Measurements from ENCODE around the gene MAT2A.

DNA sequence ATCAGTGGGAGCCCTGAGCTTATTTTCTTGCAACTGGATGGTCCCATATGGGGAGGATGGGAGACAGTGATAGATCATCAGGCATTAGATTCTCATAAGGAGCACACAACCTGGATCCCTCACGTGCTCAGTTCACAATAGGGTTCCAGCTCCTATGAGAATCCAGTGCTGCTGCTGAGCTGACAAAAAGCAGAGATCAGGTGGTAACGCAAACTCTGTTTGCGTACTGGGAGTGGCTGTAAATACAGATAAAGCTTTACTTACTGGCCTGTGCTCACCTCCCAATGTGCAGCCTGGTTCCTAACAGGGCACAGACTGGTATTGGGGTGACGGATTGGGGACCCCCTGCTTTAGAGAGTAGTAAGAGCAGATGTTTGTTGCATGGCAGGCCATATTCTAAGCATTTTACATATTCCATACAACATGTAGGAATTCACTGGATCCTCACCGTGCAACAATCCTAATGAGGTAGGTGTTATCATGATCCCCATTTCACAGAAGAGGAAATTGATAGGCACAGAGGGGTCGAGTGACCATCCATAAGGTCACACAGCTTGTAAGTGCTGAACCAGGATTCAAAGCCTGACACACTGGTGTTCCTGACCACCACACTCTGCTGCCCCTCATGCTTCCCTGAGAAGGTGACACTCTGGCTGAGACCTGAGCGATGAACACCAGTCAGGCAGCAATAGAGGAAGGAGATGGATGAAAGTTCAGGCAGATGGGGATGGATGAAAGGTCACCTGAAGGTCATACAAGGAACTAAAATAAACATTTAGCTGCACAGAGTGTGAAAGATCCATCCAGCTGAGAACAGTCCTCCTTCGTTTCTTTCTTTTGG is 15.7 kb upstream of the MAT2A start:
- TF ChIP-seq, protein P1, sequence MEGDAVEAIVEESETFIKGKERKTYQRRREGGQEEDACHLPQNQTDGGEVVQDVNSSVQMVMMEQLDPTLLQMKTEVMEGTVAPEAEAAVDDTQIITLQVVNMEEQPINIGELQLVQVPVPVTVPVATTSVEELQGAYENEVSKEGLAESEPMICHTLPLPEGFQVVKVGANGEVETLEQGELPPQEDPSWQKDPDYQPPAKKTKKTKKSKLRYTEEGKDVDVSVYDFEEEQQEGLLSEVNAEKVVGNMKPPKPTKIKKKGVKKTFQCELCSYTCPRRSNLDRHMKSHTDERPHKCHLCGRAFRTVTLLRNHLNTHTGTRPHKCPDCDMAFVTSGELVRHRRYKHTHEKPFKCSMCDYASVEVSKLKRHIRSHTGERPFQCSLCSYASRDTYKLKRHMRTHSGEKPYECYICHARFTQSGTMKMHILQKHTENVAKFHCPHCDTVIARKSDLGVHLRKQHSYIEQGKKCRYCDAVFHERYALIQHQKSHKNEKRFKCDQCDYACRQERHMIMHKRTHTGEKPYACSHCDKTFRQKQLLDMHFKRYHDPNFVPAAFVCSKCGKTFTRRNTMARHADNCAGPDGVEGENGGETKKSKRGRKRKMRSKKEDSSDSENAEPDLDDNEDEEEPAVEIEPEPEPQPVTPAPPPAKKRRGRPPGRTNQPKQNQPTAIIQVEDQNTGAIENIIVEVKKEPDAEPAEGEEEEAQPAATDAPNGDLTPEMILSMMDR (IDR thresholded peaks at IDR 0.05): no peak
- no peak for TF ChIP-seq POLR2A (IDR thresholded peaks at IDR 0.05)
